ENCODE results near the gene L3MBTL3. TPM values are rescaled to one million over a fixed set of nuclear protein-coding genes. Genes with fewer than 3 reads are reported as not detected.

The L3MBTL3 gene
- 5.2 and 6.2 TPM in 2 replicates for total RNA-seq (2014; rRNA removed; shearing (Covaris generic))
- 4.5 and 5.8 TPM in 2 replicates for polyA plus RNA-seq (2015; cell fraction: cytosol; rRNA removed)
- 13.1 and 13.8 TPM in 2 replicates for polyA plus RNA-seq (2015; cell fraction: nucleus; rRNA removed)

DNA sequence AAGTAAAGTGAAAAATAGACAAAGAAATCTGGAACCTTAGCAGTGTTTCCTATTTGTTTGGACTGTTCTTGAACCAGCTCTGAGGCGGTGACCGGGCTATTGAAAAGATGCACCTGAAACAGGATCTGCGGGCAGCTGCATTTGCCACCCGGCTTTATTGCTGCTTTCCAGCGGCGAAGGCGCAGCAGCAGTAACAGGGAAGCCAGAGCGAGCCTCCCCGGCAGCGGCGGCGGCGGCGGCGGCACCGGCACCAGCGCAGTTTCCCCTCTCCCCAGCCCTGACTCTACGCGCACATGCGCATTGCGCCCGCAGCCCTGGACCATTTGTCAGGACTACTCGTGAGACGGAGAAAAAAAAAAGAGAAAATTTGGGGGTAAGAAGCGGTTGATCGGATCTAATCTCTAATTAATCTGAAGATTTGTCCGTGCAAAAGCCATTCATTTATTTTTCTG, at the start of gene L3MBTL3:
TSS of gene L3MBTL3 (plus strand) at position 290 of the 452 bp plus-strand sequence. CDS start 24,119 bp downstream, outside the sequence.
- DNase-seq (ENCODE audit: low read depth) = peak; percentile 77

DNA sequence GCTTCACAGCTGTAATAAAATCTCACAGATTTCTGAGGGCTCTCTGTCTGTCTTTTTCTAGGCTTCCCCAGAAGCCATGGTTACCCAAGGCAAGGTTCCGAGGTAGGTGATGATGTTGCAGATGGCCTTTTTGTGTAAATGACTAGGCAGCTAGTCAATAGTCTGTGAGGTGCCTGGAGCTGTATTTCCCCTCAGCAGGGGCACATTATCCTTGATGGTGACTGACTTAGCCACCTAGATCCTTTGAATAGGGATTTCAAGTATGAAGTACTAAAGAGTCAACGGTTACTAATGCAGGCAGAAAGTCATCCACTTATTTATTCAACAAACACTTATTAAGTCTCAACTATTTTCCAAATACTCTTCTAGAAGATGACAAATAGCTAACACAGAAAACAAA, 49.3 kb upstream of the L3MBTL3 start:
- DNase-seq (ENCODE audit: low read depth) = no peak

DNA sequence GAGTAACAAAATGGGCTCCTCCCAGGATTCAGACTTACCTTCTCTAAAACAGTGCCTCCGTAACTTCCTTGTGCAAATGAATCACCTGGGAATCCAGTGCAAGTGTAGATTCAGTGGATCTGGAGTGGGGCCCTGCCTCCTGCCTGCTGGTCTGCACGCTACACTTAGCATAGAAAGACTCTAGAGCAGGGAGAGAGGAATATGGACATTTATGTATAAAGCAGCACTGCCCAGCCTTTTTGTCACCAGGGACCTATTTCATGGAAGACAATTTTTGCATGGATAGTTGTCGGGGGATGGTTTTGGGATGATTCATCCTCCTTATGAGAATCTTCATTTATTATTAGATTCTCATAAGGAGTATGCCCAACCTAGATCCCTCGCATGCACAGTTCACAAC, 42.3 kb upstream of the L3MBTL3 start:
- DNase-seq (ENCODE audit: low read depth) = no peak

DNA sequence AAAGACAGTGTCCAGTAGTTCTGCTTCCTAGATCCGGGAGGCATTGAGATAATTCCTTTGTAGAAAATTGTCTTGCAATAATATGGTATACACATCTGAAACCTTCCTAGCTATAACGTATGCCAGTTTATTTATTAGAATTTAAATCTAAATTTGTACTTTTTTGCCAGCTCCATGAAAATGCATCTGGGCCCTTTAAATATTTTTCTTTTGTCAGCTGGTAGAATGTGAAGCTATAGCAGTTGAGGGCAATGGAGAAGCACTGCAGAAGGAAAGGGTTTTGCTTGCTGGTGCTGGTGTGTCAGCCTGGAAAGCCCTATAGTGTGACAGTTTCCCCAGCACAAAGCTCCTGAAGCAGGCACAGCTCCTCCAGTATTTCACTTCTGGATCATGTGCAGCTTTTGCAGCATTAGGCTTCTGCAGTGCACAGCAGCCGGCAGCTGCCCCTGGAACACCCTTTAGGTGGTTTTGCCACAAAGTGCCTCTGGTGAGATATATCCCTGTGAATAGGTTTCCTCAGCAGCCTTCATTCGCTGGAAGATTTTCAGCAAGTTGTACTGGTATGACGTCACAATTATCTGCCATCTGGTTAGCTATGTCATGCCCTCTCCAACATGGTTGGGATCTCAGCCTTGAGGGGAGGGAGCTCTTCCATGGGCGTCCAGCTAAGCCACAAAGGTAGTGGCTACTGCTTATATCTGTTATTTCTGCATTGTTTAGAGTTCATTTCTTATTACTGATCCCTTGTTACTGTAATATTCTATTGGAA, 40.0 kb upstream of the L3MBTL3 start:
- no peak for DNase-seq (ENCODE audit: low read depth)

DNA sequence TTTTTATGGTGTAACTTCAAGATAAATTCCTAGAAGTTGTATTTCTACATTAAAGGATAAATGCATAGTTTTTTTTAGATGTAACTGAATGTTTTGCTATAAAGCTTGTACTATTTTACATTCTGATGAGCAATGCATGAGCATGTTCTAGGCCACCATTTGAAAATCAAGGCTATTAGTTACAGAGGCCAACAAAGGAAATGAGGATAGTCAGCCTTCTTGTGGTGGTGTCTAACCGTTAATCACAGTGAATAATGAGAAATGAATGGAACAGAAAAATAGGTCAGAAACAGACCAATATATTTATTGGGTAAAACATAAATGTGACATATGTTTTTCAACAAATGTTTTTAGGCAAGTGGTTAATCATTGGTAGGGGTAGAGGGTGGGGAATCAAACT, 37.6 kb upstream of the L3MBTL3 start:
- no peak for DNase-seq (ENCODE audit: low read depth)

DNA sequence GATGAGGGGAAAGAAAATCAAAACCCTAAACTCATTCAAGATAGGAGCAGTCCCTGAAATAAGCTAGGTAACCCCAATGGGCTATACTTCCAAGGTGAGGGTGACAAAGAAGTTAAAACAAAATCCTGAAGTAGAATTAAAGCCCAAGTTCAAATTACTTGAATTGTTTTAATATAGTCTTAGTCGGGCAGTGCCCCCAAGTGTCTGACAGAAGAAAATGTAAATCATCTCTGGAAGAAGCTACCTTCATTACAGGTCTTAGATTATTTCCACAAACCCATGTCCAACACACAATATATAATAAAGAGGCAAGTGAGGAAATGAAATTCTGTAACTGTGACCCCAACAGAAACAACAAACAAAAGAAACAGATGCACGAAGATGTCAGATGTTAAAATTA, 36.8 kb upstream of the L3MBTL3 start:
- DNase-seq (ENCODE audit: low read depth) = no peak

DNA sequence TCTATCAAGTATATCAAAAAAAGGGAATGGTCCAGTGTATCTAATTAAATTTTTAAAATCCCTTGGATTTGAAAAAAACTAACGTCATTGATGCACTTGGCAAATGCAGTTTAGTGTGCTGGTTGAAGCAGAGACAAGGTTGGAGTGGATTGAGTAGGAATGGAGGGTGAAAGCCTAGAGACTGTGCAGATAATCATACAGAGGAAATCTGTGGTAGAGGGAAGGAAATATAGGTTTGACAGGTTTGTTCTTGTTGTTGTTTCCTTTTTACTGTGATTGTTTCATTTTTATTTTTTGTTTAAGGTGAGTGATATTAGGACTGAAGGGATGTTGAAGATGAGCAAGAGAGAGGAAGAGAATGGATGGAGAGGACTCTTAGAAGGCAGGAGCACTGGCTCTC, 29.0 kb upstream of the L3MBTL3 start:
- no peak for DNase-seq (ENCODE audit: low read depth)

DNA sequence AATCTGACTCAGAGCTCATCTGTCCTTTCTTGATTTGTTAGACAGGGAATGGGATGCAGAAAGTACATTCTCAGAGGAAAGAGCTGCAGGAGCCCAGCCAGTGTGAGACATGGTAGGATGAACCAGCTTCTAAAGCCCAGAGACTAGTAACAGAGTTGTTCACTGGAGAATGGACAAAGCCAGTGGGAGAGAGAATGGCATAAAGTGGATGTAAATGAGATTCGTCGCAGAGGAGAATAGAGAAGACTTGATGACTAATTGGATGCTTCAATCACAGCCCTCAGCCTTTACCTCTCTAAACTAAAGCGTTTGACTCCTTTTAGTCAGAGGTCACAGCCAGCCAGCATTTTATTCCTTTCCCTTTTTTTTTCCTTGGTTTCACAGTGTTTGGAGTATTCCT, 25.5 kb upstream of the L3MBTL3 start:
- DNase-seq (ENCODE audit: low read depth) = no peak

DNA sequence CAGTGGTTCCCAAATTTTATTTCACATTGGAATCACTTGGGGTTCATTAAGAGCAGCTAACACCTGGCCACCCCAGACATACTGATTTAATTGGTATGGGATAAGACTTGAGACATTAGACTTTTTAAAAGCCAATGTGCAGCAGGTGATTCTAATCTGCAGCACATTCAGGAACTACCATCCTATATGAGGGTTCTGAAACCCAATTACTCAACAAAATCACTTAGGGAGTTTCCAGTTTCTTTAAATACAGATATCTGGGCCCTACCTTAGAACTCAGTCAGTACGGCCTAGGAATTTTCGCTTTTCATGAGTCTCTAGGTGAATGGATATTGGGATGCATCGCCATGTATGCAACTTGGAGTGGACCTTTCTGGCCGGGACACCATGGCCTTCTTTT, 24.0 kb upstream of the L3MBTL3 start:
- no peak for DNase-seq (ENCODE audit: low read depth)

DNA sequence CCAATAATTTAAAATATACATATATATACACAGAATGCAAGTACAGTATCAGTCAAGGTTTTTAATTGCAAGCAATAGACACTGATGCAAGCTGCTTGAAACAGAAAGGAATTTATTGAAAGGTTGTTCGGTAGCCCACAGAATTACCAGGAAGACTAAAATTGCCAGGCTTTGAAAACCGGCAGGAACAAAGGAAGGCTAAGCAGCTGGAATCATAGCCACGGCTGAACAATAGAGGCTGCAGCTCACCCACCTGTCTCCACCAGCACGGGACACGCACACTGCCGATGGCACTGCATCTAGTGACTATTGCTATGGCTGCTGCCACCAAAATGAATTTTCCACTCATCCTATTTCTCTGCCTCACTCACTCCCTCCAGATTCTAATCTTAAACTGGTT, 22.0 kb upstream of the L3MBTL3 start:
- DNase-seq (ENCODE audit: low read depth) = no peak

DNA sequence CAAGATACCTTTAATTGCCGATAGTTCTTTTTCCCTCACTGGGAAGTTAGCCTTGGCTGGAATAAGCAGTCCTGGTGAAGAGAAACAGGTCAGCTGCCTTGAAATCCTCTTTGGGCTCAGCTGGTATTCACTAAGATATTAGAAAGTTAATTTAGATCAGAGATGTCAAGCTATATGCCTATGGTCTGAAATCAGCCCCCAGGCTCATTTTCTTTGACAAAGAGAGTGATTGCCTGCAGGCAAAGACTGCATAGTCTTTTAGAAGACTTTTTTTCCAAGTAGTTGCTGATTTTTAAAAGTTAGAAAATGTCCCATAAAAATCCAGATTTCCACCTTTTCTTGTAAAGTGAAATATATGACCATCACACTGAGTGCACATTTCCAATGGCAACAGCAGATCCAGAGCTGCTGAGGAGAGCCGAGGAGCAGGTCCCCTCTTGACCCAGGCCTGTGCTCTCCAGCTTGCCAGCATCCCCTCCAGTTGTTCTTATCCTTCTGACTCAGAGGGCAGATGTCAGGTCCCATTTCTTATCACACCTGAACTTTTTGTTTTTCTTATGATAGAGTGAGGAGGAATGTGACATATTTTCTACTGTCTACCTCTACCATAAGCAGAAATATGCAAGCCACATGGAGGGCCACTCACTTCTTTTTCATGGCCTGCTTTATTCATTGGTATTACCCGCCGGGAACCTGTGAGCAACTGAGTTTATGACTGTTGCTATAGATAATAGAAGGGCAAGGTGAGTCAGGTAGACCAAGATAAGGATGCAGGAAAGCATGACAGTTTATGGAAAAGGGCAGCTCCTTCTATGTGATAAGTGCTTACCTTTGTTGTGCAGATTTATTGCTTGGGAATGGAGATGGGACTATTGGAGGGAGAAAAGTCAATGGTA, 17.6 kb upstream of the L3MBTL3 start:
- DNase-seq (ENCODE audit: low read depth) = no peak

DNA sequence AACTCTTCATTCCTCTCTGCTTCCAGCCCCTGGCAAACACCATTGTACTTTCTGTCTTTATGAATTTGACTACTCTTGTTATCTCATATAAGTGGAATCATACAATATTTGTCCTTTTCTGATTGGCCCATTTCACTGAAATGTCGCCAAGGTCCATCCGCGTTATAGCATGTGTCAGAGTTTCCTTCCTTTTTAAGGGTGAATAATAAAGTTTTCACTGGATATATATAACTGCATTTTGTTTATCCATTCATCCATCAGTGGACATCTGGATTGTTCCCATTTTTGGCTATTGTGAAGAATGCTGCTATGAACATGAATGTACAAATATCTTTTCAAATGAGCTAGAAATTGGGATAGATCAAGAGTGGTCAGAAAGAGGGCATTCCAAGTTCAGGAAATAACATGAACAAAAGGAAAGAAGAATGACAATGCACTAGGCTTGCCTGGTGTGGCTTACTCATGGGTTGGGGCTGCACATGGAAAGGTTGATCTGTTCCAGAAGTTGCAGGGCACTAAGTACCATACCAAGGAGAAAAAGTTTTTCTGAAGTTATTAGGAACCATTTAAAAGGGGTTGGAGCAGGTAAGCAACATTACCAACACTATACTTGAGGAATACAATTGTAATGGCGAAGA, 10.0 kb upstream of the L3MBTL3 start:
- no peak for DNase-seq (ENCODE audit: low read depth)

DNA sequence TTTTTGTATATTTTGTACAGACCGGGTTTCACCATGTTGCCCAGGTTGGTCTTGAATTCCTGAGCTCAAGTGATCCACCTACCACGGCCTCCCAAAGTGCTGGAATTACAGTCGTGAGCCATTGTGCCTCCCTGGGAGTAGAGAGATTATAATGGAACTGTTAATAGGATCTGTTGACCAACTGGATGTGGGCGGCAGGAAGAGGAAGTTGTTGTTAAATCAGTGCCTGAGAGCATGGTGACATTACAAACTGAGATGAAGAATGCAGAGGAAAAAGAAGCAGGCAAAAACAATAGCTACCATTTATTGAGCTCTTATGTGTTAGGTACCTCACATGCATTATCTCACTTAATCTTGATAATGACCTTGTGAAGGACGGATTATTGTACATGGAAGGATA, 9.2 kb upstream of the L3MBTL3 start:
- DNase-seq (ENCODE audit: low read depth) = no peak

DNA sequence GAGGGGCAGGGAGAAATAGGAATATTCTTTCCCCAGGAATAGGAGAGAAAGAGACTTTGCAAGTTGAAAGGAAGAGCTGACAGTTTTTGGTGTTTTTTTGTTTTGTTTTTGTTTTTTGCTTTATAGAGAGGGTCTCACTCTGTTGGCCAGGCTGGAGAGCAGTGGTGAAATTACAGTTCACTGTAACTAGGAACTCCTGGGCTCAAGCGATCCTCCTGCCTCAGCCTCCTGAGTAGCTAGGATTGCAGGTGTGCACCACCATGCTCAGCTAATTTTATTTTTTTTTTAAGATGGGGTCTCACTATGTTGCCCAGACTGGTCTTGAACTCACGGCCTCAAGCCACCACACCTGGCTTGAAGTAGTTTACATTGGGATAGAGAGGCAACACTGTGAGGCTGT, 8.0 kb upstream of the L3MBTL3 start:
- no peak for DNase-seq (ENCODE audit: low read depth)

DNA sequence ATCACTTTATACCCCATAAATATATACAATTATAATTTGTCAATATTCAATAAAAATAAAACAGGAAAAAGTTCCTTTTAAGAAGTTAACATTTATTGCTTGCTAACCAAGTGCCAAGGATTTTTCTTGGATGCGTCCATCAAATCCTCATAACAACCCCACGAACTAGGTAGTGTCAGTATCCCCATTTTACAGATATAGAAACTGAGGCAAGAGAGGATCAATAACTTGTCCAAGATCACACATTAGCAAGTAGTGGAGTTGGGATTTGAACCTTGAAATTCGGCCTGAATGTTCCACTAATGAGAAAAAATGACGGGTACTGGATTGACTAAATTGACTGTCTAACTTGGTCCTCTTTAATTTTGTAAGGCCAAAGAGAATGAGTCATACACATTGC, 5.7 kb upstream of the L3MBTL3 start:
- DNase-seq (ENCODE audit: low read depth) = no peak

DNA sequence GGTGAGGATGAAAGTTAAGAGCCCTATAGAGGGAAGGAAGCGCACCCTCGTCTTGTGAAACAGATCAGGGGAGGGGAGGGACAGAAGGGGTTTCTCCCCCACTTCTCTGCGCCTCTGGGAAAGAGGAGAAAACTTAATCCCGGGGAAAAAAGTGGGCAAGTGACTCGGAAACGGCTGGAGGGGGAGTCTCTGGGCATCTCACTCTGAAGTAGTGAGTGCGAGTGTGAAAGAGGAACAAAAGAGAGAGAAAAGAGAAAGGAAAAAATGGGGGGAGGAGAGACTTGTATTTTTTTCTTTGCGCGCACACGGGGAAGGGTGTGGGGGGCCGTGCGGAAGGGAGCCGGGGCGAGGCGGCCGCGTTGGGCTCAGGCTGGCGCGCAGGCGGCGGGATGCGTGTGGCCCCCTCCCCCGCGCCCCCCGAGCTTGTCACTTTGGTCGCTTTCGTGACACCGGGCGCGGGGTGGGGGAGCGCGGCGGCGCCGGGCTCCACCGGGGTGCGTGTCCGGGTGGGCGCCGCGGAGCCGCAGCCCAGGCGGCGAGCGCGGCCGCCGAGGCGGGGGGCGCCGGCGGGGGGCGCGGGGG, 454 bp downstream of the L3MBTL3 start:
- no peak for DNase-seq (ENCODE audit: low read depth)

DNA sequence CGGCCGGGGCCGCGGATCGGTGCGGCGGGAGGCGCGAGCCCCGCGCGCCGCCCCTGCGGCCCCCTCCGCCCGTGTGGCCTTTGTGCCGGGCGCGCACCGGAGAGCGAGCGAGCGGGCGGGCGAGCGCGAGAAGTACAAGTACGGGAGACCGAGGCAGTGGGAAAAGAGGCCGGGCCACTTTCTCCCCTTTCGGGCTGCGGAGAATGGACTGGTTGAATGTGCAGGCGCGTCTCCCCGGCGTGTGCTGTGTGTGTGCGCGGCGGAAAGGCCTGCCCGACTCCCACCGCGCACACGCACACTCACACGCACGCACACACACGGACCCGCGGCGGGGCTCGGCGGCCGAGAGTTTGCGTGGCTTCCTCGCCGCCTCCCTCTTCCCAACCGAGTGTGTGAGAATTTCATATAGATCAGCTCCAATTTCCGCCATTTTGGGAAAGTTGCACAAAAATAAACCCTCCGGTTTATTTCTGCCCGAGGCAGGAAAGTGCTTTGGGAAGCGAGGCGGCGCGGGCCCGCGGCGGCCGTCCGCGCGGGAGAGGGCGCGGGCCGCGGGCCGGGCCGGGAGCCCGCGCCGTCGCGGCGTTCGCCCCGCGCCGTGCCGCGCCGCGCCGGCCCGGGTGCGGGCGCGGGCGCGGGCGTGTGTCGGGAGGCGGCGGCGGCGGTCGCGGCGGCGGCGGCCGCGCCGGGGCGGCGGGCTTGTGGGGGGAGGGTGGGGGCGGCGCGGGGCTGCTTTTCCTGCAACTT, 1.1 kb downstream of the L3MBTL3 start:
- DNase-seq (ENCODE audit: low read depth) = no peak

DNA sequence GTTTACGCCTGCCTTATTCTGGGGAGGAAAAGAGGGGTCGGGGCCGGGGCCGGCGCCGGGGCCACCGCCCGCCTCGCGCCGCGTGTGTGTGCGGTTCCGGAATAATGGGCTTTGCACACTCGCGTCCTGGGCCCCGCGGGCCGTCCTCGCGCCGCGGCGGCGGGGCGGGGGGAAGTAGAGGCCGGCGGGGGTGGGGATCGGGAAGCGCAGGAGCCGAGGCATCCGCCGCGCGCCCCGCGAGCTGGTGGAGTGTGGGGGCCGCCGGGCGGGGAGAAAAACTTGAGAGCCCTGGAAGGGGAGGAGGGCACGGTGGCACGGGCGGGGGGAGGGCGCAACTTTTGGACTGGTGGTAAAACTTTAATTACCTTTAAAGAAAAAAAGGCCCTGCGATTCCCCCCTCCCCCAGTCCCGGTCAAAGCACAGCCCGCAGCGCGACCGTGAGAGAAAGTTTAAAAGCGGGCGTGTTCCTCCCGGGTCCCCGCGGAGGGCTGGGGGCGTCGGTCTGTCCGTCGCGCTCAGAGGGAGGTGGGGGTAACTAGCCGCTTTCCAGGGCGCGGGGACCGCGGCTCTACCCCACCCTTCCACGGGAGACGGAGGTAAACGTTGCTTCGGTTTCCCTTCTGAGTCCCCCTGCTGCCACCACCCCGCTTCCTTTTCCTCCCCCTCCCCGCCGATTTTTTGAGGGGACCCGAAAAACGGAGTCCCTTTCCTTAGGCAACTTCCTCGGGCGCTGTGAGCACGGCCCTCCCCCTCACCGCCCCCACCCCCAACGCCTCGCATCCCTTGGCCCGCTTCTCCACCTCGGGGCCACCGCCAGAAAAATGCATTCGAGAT, 1.9 kb downstream of the L3MBTL3 start:
- no peak for DNase-seq (ENCODE audit: low read depth)

DNA sequence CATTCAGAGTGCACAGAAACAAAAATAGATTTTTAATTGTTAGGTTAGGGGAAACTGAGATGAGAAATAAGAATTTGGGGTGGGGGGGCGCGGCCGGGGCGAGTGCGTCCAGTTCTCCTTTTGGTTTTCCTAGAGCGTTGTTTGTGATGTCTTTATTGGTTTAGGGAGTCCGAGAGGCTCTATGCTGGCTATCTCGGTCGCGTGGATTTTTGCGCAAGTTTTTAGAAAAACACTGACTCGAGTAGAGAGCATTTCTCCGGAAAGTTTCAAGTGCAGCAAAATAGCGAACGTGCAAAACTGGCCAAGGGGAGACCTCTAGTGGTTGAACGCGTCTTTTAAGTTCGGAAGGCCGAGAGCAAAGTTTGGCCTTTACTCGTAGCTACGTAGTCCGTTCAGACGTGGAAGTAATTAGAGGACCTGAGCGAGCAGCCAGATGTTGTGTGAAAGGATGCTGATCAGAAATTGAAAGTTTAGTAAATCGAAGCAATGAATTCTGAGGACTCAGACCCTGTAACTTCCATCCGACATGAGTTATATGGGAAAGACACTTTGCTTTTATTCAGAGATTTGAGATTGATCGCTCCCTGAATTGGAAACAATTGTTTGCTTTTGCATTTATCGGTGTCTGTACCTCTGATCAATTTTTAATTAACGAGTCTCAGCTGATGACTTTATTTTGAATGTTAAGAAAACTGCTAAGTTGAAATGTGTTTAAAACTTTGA, 2.7 kb downstream of the L3MBTL3 start:
- peak; percentile 78 for DNase-seq (ENCODE audit: low read depth)

All from HT1080 (cell line).